ENCODE results near the gene ZNF827. TPM values are rescaled to one million over a fixed set of nuclear protein-coding genes. Genes with fewer than 3 reads are reported as not detected.

Gene ZNF827
- total RNA-seq, 1 experiment from 2014 or later, result 6.3 TPM

DNA sequence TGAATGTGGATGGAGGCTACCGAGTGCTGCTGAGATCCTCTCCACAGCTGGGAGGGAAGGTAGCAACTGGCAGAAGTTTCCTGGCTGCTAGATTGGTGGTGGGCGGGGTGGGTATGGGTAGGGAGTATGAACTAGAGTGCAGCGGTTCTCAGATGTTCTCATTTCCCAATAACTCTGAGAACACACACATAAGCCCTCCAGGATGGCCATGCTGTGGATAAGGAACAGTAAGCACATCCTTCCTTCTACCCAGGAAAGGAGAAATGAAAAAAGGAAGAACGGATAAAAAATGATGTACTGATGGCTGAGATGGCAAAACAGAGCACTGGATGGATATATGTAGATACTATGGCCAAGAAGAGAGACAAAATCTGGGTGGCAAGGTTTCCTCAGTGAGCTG is 116.0 kb downstream of the ZNF827 start:
- Histone ChIP-seq H3K36me3 (ENCODE audit: control insufficient read depth, insufficient read depth, low read length) (no peaks in the 10 kb centered on the region), H3K4me1 (ENCODE audit: control insufficient read depth, insufficient read depth, low read length) (no peaks in the 10 kb centered on the region), H3K4me3 (ENCODE audit: low read depth in 2 of 2, low read length in 2 of 2) (no peak overlapping the region), H3K27me3 (ENCODE audit: control insufficient read depth, insufficient read depth, low read length) (no peaks in the 10 kb centered on the region), H3K9me3 (ENCODE audit: control insufficient read depth, insufficient read depth, low read depth, low read length) (no peaks in the 10 kb centered on the region), H3K27ac (ENCODE audit: low read length) (no peak overlapping the region)
- no TSS peak for BruUV-seq (replicated peaks)
- ChIA-PET CTCF (no interaction called here), POLR2A (interaction anchor here (0.7 kb wide), 1 partner anchor 191 kb away, joined by 22 read pairs; no protein-coding TSS in a partner anchor)
- DNase-seq (ENCODE audit: low read depth, low spot score) (no peak), ATAC-seq (no peak)
- intact Hi-C loops (cut with micrococcal nuclease; ENCODE audit: unreplicated experiment) (no loop called here), in situ Hi-C loops (cut with HindIII; ENCODE audit: low pct_unique_long_range_greater_than_20kb, low sequenced_read_pairs) (no loop called here)
- TF ChIP-seq, protein P1, sequence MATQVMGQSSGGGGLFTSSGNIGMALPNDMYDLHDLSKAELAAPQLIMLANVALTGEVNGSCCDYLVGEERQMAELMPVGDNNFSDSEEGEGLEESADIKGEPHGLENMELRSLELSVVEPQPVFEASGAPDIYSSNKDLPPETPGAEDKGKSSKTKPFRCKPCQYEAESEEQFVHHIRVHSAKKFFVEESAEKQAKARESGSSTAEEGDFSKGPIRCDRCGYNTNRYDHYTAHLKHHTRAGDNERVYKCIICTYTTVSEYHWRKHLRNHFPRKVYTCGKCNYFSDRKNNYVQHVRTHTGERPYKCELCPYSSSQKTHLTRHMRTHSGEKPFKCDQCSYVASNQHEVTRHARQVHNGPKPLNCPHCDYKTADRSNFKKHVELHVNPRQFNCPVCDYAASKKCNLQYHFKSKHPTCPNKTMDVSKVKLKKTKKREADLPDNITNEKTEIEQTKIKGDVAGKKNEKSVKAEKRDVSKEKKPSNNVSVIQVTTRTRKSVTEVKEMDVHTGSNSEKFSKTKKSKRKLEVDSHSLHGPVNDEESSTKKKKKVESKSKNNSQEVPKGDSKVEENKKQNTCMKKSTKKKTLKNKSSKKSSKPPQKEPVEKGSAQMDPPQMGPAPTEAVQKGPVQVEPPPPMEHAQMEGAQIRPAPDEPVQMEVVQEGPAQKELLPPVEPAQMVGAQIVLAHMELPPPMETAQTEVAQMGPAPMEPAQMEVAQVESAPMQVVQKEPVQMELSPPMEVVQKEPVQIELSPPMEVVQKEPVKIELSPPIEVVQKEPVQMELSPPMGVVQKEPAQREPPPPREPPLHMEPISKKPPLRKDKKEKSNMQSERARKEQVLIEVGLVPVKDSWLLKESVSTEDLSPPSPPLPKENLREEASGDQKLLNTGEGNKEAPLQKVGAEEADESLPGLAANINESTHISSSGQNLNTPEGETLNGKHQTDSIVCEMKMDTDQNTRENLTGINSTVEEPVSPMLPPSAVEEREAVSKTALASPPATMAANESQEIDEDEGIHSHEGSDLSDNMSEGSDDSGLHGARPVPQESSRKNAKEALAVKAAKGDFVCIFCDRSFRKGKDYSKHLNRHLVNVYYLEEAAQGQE (IDR thresholded peaks at IDR 0.05; ENCODE audit: insufficient read depth in 1 of 2, low read depth in 2 of 2, low read length in 1 of 2), result no peak
- no peak for TF ChIP-seq SIN3A (IDR thresholded peaks at IDR 0.05; ENCODE audit: borderline replicate concordance, insufficient read depth, low read depth, low read length)
- no peak for TF ChIP-seq TCF7L2 (IDR thresholded peaks at IDR 0.05; ENCODE audit: low read depth, low read length)
- TF ChIP-seq POLR2AphosphoS5 (IDR thresholded peaks at IDR 0.05; ENCODE audit: low read depth, low read length), result no peak
- TF ChIP-seq, protein P2, sequence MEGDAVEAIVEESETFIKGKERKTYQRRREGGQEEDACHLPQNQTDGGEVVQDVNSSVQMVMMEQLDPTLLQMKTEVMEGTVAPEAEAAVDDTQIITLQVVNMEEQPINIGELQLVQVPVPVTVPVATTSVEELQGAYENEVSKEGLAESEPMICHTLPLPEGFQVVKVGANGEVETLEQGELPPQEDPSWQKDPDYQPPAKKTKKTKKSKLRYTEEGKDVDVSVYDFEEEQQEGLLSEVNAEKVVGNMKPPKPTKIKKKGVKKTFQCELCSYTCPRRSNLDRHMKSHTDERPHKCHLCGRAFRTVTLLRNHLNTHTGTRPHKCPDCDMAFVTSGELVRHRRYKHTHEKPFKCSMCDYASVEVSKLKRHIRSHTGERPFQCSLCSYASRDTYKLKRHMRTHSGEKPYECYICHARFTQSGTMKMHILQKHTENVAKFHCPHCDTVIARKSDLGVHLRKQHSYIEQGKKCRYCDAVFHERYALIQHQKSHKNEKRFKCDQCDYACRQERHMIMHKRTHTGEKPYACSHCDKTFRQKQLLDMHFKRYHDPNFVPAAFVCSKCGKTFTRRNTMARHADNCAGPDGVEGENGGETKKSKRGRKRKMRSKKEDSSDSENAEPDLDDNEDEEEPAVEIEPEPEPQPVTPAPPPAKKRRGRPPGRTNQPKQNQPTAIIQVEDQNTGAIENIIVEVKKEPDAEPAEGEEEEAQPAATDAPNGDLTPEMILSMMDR (IDR thresholded peaks at IDR 0.05), result no peak

DNA sequence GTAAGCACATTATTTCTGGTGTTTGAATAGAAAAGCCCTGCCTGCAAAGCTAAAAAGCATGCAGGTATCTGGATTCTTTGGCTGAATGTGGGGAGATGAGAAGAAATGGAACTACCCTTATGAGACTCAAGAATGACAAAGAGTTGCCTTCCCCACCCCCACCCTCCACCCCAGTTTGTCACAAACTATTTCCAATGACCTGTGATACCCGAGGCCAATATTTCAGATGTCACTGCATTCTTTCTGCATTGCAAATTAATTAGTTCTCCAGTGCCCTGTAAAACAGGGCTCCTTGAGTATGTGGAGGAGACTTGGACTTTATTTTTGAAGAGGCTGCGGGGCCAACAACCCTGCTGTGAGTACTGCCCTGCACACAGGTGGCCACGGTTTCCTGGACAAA is 116.4 kb downstream of the ZNF827 start:
- Histone ChIP-seq H3K4me3 (ENCODE audit: low read depth in 2 of 2, low read length in 2 of 2) (no peak overlapping the region), H3K36me3 (ENCODE audit: control insufficient read depth, insufficient read depth, low read length) (no peaks in the 10 kb centered on the region), H3K27me3 (ENCODE audit: control insufficient read depth, insufficient read depth, low read length) (no peaks in the 10 kb centered on the region), H3K27ac (ENCODE audit: low read length) (no peak overlapping the region), H3K4me1 (ENCODE audit: control insufficient read depth, insufficient read depth, low read length) (no peaks in the 10 kb centered on the region), H3K9me3 (ENCODE audit: control insufficient read depth, insufficient read depth, low read depth, low read length) (no peaks in the 10 kb centered on the region)
- no peak for ATAC-seq
- in situ Hi-C loops (cut with HindIII; ENCODE audit: low pct_unique_long_range_greater_than_20kb, low sequenced_read_pairs), result no loop called here
- ChIA-PET POLR2A (no interaction called here), CTCF (no interaction called here)
- BruUV-seq (replicated peaks), result no TSS peak
- TF ChIP-seq SIN3A (IDR thresholded peaks at IDR 0.05; ENCODE audit: borderline replicate concordance, insufficient read depth, low read depth, low read length) (no peak), POLR2AphosphoS5 (IDR thresholded peaks at IDR 0.05; ENCODE audit: low read depth, low read length) (no peak), TCF7L2 (IDR thresholded peaks at IDR 0.05; ENCODE audit: low read depth, low read length) (no peak)
- TF ChIP-seq, protein P2 (IDR thresholded peaks at IDR 0.05), result no peak
- TF ChIP-seq, protein P1 (IDR thresholded peaks at IDR 0.05; ENCODE audit: insufficient read depth in 1 of 2, low read depth in 2 of 2, low read length in 1 of 2), result no peak
- no peak for DNase-seq (ENCODE audit: low read depth, low spot score)
- intact Hi-C loops (cut with micrococcal nuclease; ENCODE audit: unreplicated experiment), result no loop called here
